ENCODE measurements around the gene DDAH1.
A peak's percentile ranks its signal among the peaks of the same experiment; 100 is the strongest.

DDAH1 gene

GRCh38 chr1:85344256-85344694 is 120.7 kb downstream of the DDAH1 start:
- peak; percentile 70 for TF ChIP-seq CTCF (IDR thresholded peaks at IDR 0.05; ENCODE audit: insufficient read depth, low read depth, low read length, missing control alignments)
- H3K4me3 ChIP-seq (ENCODE audit: low read length), result no peak overlapping the region
- peak; percentile 40 for DNase-seq (ENCODE audit: low read depth)

GRCh38 chr1:85343612-85344255 is 121.2 kb downstream of the DDAH1 start:
- no peak for TF ChIP-seq CTCF (IDR thresholded peaks at IDR 0.05; ENCODE audit: insufficient read depth, low read depth, low read length, missing control alignments)
- no peak for DNase-seq (ENCODE audit: low read depth)
- no peak overlapping the region for H3K4me3 ChIP-seq (ENCODE audit: low read length)

GRCh38 chr1:85343213-85343611 is 121.7 kb downstream of the DDAH1 start:
- DNase-seq (ENCODE audit: low read depth), result no peak
- TF ChIP-seq CTCF (IDR thresholded peaks at IDR 0.05; ENCODE audit: insufficient read depth, low read depth, low read length, missing control alignments), result no peak
- H3K4me3 ChIP-seq (ENCODE audit: low read length), result no peak overlapping the region

- no peak for TF ChIP-seq CTCF (IDR thresholded peaks at IDR 0.05; ENCODE audit: insufficient read depth, low read depth, low read length, missing control alignments)
- no peak overlapping the region for H3K4me3 ChIP-seq (ENCODE audit: low read length)
- peak; percentile 23 for DNase-seq (ENCODE audit: low read depth)
Measured at GRCh38 chr1:85342207-85342606, 122.8 kb downstream of the DDAH1 start.

- DNase-seq (ENCODE audit: low read depth), result no peak
- no peak for TF ChIP-seq CTCF (IDR thresholded peaks at IDR 0.05; ENCODE audit: insufficient read depth, low read depth, low read length, missing control alignments)
- no peak overlapping the region for H3K4me3 ChIP-seq (ENCODE audit: low read length)
Measured at GRCh38 chr1:85340427-85340826, 124.5 kb downstream of the DDAH1 start.

GRCh38 chr1:85339656-85340399 is 125.1 kb downstream of the DDAH1 start:
- H3K4me3 ChIP-seq (ENCODE audit: low read length), result no peak overlapping the region
- TF ChIP-seq CTCF (IDR thresholded peaks at IDR 0.05; ENCODE audit: insufficient read depth, low read depth, low read length, missing control alignments), result no peak
- DNase-seq (ENCODE audit: low read depth), result no peak

All from epithelial cell of esophagus (primary cell).